HL-60 (cell line): ENCODE data around the gene CES3.
A peak's percentile ranks its signal among the peaks of the same experiment; 100 is the strongest.
"Not testable (repeated sequence)": the region's sequence is repeated elsewhere in the genome, so short reads cannot be mapped to it uniquely, and the experiment has no call there.

Experiments
- DNase-seq, 2 experiments: peaks; one replicate each; pipeline ENCODE4 v3.0.0-alpha.2; 2010 to 2020; ENCODE audit warnings: low read depth in 1 of 2, low spot score in 1 of 2
- H3K27ac ChIP-seq: fragments of 250-450 bp; sonication (Bioruptor Pico); replicated peaks from 2 replicates; pipeline ENCODE4 v1.5.1; 2020; ENCODE audit warnings: mild to moderate bottlenecking, moderate library complexity
- H3K27me3 ChIP-seq: fragments of 250-450 bp; sonication (Bioruptor Pico); 2 replicates; pipeline ENCODE4 v1.5.1; 2021; ENCODE audit warnings: mild to moderate bottlenecking, moderate library complexity; ENCODE audit not compliant: insufficient read depth, poor library complexity, severe bottlenecking
- H3K4me3 ChIP-seq: replicated peaks from 2 replicates; pipeline ENCODE4 v1.5.1; 2011; ENCODE audit warnings: mild to moderate bottlenecking, control low read depth, low read length; ENCODE audit not compliant: insufficient read depth
- CTCF ChIP-seq: IDR thresholded peaks from one replicate; pipeline ENCODE4 v1.5.1; 2011; ENCODE audit warnings: low read length, control low read depth, inconsistent platforms; ENCODE audit not compliant: insufficient read depth
- GABPA ChIP-seq: IDR thresholded peaks from 2 replicates; pipeline ENCODE4 v1.6.1; 2012; ENCODE audit warnings: low read depth
- POLR2AphosphoS5 ChIP-seq: IDR thresholded peaks from 2 replicates; pipeline ENCODE4 v1.6.1; 2012; ENCODE audit warnings: low read depth
- REST ChIP-seq: IDR thresholded peaks from 2 replicates; pipeline ENCODE4 v1.6.1; 2012; ENCODE audit warnings: low read depth; ENCODE audit not compliant: insufficient replicate concordance
- SPI1 ChIP-seq: IDR thresholded peaks from 2 replicates; pipeline ENCODE4 v1.6.1; 2012; ENCODE audit warnings: low read depth, mild to moderate bottlenecking, borderline replicate concordance

CES3 gene

GRCh38 chr16:66934138-66934838, 26.8 kb upstream of the CES3 start, which contains the start of gene CIAO2B:
CIAO2B (minus strand) TSS chr16:66934402; CDS start chr16:66934364, 38 bp downstream.
- H3K27ac ChIP-seq = peak within 1 kb of the TSS; percentile 89
- TF ChIP-seq GABPA = peak; percentile 90
- TF ChIP-seq CTCF = no peak
- peak; percentile 20 for TF ChIP-seq REST
- TF ChIP-seq POLR2AphosphoS5 = peak; percentile 90
- peak; percentile 26; the same call in 1 of the 2 replicates for TF ChIP-seq SPI1
- DNase-seq = peak; percentile 80 to 87
- H3K4me3 ChIP-seq = peak within 1 kb of the TSS; percentile 100
- no peaks in the 10 kb centered on the region for H3K27me3 ChIP-seq

- peak in 1 of 2 experiments; percentile 36 for DNase-seq
- peak; percentile 57 for TF ChIP-seq GABPA
- H3K27ac ChIP-seq = peak overlapping the region; percentile 89
These were observed 26.2 kb upstream of the CES3 start for GRCh38 chr16:66934839-66935313.

GRCh38 chr16:66935314-66936011, 25.6 kb upstream of the CES3 start, which contains the start of gene CES2:
CES2 (plus strand) TSS chr16:66935516; CDS start chr16:66935636, 120 bp downstream.
- H3K27me3 ChIP-seq = no peaks in the 10 kb centered on the region
- TF ChIP-seq REST (no peak), SPI1 (no peak), CTCF (no peak), POLR2AphosphoS5 (no peak), GABPA (no peak)
- H3K4me3 ChIP-seq = peak within 1 kb of the TSS; percentile 100
- peak within 1 kb of the TSS; percentile 89 for H3K27ac ChIP-seq
- DNase-seq = no peak

More at GRCh38 chr16:66934839-66935313, 26.2 kb upstream of the CES3 start:
- H3K4me3 ChIP-seq = peak overlapping the region; percentile 100
- not testable (repeated sequence) for H3K27me3 ChIP-seq

GRCh38 chr16:66936462-66936861, 24.6 kb upstream of the CES3 start:
- Histone ChIP-seq H3K27me3 (no peaks in the 10 kb centered on the region), H3K27ac (no peak overlapping the region), H3K4me3 (no peak overlapping the region)
- TF ChIP-seq REST = no peak
- TF ChIP-seq CTCF = no peak
- no peak for DNase-seq
